NCI-H2227 treated with DMSO at 0.1 percent for 48 hours (cell line): Measurements from ENCODE around the gene SLC6A9.

Experiments used
- DNase-seq: peaks from one replicate; lab custom pipeline; 2025; lab: John Stamatoyannopoulos, UW

SLC6A9 gene

DNA sequence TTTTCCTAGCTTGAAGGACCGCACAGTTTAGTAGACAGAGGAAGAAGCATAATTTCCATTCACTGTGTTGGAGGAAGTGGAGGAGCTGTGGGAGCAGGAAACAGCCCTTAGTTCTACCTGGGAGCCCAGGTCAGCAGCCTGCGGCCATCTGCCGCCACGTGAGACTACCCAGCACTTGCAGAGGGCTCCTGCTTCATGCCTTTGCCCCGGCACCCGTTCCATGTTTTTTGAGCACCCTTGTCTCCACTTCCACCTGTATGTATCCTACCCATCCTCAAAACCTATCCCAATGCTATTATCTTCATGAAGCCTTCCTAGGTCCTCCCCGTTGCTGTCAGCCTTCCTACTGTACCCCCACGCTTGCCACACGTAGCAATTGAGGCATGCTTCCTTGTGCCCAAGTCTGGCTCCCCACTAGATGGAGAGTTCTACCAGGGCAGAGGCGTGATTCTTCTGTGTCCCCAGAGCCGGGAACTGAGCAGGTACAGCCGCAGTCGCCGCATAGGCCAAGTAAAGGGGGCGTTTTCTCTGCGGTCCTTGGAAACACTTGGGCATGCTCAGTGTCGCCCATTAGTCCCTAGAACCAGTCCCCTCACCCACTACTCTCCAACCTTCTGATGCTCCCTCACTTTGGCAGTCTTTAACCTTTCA, 1.9 kb downstream of the SLC6A9 start:
- DNase-seq: no peak

DNA sequence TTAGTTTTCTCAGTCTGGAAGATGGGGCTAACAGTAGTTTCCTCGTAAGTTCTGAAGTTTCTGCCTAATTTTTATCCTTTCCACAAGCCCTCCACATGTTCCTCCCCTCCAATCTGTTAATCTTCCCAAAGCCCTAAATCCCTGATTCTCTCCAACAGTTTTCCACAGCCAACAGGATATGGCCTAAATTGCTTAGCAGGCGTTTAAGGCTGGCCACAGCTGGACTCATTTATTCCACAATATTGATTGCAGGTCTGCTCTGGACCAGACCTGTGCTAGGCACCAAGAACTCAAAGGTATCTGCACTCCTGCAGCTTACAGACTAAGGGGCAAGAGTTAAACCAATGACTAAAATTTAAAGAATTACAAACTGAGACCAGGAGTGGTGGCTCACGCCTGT, 3.9 kb downstream of the SLC6A9 start:
- no peak for DNase-seq

GRCh38 chr1:44025816-44026215, 5.4 kb downstream of the SLC6A9 start:
- DNase-seq: no peak

DNA sequence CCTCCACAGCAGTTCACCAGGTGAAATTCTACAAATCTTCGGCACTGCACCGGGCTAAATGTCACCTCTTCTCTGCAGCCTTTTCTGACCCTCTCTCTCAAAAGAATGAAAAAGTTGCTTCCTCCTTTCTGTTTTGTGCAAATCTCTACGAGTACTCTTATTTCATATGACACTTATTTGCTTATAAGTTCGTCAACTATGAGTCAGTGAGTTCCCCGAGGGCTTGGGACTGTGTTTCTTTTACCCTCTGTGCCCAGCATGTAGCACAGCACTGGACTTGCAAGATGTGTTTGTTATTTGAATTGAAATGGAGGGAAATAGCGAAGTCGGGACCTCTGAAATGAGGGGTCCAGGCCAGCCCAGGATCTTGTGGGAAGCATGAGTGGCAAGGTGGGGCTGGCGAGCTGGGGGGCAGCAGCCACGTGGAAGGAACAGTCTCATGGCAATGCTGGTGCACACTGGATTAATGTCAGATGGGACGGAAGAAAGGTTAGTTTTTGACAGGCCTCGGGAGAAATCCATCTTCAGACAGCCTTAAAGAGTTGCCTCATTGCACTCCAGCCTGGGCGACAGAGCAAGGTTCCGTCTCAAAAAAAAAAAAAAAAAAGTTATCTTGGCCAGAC, 6.2 kb downstream of the SLC6A9 start:
- DNase-seq: no peak

GRCh38 chr1:44024031-44024902, 7.0 kb downstream of the SLC6A9 start:
- no peak for DNase-seq

- no peak for DNase-seq
Measured at GRCh38 chr1:44021581-44022321, 9.5 kb downstream of the SLC6A9 start.

DNA sequence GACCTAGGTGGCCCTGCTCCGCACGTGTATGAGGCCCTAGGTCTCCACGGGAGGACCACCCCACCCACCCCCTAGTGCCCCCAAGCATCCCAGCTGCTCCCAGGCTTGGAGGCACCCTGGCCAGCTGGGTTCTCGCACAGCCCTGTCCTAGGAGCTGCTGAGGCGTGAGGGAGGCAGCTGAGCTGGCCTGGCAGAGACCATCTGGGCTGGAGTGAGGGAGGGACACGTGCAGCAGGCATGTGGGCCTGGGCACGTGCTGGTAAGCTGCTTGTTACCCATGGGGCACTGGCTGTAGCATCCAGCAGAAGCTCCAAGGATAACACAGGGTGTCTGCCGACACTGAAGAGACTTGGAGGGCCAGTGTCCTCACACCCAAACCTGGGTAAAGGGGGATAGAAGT, 10.1 kb downstream of the SLC6A9 start:
- DNase-seq: no peak

GRCh38 chr1:44020464-44020863, 10.8 kb downstream of the SLC6A9 start:
- DNase-seq: no peak

- no peak for DNase-seq
Measured at GRCh38 chr1:44019466-44019948, 11.8 kb downstream of the SLC6A9 start.

GRCh38 chr1:44016890-44017400, 14.3 kb downstream of the SLC6A9 start:
- DNase-seq: no peak

GRCh38 chr1:44016041-44016889, 15.0 kb downstream of the SLC6A9 start:
- DNase-seq: no peak

DNA sequence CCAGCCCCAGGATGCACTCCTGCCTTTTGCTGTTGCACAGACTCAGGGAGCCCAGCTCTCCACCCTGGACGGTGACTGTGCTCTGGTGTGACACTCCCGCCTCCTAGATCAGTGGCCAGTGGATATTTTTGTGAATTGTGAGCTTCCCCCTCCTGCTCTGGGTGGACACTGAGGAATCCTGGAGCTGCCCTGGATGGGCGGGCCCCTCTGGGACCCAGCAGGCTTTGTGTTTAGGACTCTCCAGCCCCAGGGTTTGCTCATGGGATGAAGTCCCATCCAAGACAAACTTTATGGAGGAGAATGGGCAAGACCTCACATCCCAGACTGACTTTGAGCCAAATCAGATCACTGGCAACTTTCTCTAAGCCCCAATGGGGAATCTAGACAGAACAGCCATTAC, 16.1 kb downstream of the SLC6A9 start:
- DNase-seq: no peak

- DNase-seq: no peak
Measured at GRCh38 chr1:44014365-44015104, 16.7 kb downstream of the SLC6A9 start.

- no peak for DNase-seq
Measured at GRCh38 chr1:44013949-44014348, 17.3 kb downstream of the SLC6A9 start.

DNA sequence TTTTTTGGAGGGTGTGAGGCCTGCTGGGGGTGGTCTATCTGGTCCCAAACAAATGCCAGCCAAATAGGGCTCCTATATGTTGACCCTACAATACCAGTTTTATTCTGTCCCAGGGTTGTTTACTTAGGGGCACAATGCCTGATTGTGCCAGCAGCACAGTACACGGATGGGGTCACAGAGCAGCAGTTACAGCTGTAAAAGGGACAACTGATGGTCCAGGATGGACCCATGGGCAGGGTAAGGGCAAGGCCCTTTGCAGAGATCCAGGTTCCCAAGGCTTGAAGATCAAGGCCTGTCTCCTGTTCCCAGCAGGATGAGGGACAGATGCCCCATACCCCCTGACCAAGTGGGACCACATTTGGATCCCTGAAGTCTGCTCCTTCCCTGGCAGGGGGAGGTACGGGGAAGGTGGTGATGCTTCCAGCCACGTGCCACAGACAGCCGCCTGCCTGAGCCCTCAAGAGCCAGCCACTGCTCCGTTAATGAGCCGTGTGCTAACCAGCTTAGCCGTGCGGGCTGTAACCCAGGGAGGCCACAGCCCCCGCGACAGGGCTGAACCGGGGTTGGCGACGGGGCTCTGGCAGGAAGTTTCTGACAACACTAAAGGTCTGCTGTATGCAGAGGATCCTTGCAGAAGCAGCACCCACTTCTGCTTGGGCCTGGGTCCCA, 18.2 kb downstream of the SLC6A9 start:
- no peak for DNase-seq

- DNase-seq: no peak
Measured at GRCh38 chr1:44012404-44012803, 18.9 kb downstream of the SLC6A9 start.

DNA sequence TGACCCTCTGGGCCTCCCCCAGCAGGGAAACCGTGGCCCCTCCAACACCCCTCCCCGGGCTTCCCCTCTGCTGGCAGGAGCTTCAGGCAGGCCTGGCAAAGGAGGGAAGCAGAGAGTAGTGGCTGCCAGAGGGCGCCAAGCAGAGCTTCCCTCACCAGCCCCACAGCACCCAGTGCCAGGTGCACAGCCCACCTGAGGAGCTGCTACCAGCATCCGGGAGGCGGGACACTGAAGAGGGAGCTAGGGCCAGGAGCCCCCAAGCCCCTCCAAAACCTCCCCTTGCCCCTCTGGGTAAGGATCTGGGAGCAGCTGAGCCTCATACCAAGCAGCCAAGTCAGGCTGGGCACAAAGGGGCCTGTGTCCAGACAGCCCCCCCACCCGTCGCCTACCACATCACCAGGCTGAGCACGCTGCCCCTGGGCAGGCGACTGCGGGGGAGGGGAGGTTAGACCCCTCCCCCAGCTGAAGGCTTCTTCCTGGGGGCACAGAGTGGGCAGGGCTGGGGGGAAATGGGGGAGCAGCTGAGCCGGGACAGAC, 20.3 kb downstream of the SLC6A9 start:
- DNase-seq: no peak

DNA sequence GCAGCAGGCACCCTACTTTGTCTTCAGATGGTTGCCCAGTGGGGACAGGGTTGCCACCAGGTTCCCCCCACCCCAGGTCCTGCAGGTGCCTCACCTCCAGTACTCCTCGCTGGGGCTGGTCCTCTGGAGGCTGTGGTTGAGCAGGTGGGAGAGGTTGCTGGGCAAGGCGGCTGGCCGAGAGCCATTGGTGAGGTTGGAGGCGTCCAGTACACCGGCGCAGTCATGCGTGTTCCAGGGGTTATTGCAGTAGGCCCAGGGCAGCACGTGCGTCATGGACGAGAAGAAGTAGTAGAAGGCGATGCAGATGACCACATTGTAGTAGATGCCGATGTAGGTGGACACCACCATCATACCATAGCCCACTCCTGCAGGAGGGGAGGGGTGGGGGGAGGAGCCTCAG, 23.0 kb downstream of the SLC6A9 start:
- DNase-seq: no peak

DNA sequence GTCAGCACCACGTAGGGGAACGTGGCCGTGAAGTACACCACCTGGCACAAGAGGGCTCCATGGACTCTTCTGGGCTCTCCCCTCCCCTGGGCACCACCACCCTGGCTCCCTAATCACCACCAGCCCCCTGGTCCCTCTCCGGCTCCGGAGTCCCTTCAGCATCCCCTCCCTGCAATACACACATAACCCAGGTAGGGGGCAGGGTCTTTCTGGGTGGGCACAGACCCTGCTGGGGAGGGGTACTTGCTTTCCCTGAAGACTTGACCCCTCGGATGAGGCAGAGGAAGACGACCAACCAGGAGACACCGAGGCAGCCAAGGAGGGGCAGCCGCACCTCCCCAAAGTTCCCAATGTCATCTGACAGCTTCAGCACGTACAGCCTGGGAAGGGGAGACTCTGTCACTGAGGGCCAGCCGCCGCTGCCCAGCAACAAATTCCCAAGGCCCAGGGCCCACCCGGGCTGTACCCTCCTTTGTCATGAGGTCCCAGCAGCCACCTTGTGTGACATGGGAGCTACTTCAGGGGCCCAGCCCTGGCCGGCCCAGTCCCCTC, 28.6 kb downstream of the SLC6A9 start:
- no peak for DNase-seq
